Ovary (tissue), 9 donors: ENCODE results near the gene ABCA2. TPM values are rescaled to one million over a fixed set of nuclear protein-coding genes. Genes with fewer than 3 reads are reported as not detected.

Source experiments
- DNase-seq, 5 donors: peaks; one replicate each; pipeline ENCODE4 v3.0.0-alpha.2; 2019 to 2020
- H3K27ac ChIP-seq, 2 donors: fragments of 200-600 bp; one replicate each; pipeline versions ENCODE4 v1.5.1 to v1.8.0; 2019 to 2022
- H3K27me3 ChIP-seq: fragments of 200-600 bp; one replicate; pipeline ENCODE4 v1.8.0; 2022
- H3K36me3 ChIP-seq: fragments of 200-600 bp; sonication (generic); one replicate; pipeline ENCODE4 v1.5.1; 2019
- H3K4me1 ChIP-seq: one replicate; pipeline ENCODE4 v1.8.1; 2013; ENCODE audit warnings: mild to moderate bottlenecking, moderate library complexity; ENCODE audit not compliant: insufficient read depth
- H3K4me3 ChIP-seq: fragments of 200-600 bp; sonication (generic); one replicate; pipeline ENCODE4 v1.5.1; 2017
- H3K9me3 ChIP-seq, 2 donors: fragments of 200-600 bp in 1 of 2; sonication (generic) in 1 of 2; one replicate each; pipeline versions ENCODE4 v1.5.1 to v1.8.1; 2013 to 2019; ENCODE audit warnings: mild to moderate bottlenecking in 1 of 2, moderate library complexity in 1 of 2
- CTCF ChIP-seq, 3 donors: fragments of 450-650 bp in 2 of 3; fragments of 200-600 bp in 1 of 3; IDR thresholded peaks; one replicate each; pipeline versions ENCODE4 v1.5.1 to v1.8.0; 2016 to 2022; ENCODE audit warnings: antibody characterized with exemption in 3 of 3, mild to moderate bottlenecking in 1 of 3
- EP300 ChIP-seq: sonication (generic); formaldehyde crosslinking; IDR thresholded peaks from one replicate; pipeline ENCODE4 v1.6.1; 2017; ENCODE audit warnings: antibody characterized with exemption
- POLR2A ChIP-seq: fragments of 450-650 bp; IDR thresholded peaks from one replicate; pipeline ENCODE4 v1.6.1; 2017; ENCODE audit warnings: antibody characterized with exemption, mild to moderate bottlenecking, moderate library complexity
- WGBS, 3 donors: extraction: QIAGEN DNeasy Blood & Tissue Kit in 1 of 3; methylation state at CpG; one replicate each; pipeline versions ENCODE4 v1.1.5 to v1.1.7; 2013 to 2017; 5-methylcytosine and 5-hydroxymethylcytosine counted together
- intact Hi-C, 4 donors: fragments of 100-400 bp; cut with DNase I; formaldehyde crosslinking; loops; one replicate each; pipeline versions ENCODE4 v1.11.0 to v1.15.1; 2022 to 2023
- polyA plus RNA-seq, 2 donors: library from polyadenylated mRNA; stranded (reverse); fragments of 200-250 nt in 1 of 2; fragments of 350-450 nt in 1 of 2; fragmentation: Illumina TruSeq in 1 of 2; extraction: RNeasy Lipid Tissue Mini Kit (QIAGEN cat#74804) in 1 of 2; gene quantifications; one replicate each; pipeline ENCODE4 v1.2.3, GENCODE V29; 2013 to 2014
- total RNA-seq, 7 donors: library from RNA; depleted of rRNA in 2 of 7; stranded (reverse); fragments of >200 nt in 2 of 7; fragmentation: NEBNext Ultra II Directional in 3 of 7; extraction: Animal tissue kit (Norgen Biotek cat#: 25700) in 3 of 7; gene quantifications; one replicate each; pipeline versions ENCODE4 v1.1.0 to v1.2.4, GENCODE V29; 2016 to 2023
- donor health status: DM: no; HTN: no; CAD: no; lungs with moderate emphysema.
- donor health status: DM: no; HTN: no; CAD: no.
- donor health status: Bipolar disorder and iron deficiency.
- donor health status: DM: yes; HTN: yes; CAD: no.
- donor health status: DM: no; HTN: no; CAD: no.
- donor health status: DM: yes; HTN: yes; CAD: no.

The ABCA2 gene
- total and polyA plus RNA-seq, 9 donors = 2.0 to 26.9 (median 12.3) TPM

DNA sequence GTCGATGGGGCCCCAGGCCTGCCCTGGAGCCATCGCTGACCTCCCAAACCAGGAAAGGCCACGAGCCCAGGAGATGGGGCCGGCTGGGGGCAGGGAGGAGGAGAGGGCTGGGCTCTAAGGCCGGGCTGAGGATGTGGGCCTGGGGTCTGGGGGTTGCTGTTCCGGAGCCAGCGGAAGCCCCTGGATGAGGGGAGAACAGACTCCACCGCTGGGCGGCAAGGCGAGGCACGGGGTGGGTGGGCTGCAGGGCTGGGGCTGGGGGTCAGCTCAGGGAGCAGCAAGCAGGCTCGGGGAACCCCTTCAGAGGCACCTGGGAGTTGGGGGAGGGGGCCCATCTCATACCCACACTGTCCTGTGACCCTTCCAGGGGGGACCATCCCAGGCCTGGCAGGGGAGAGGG is 64.3 kb downstream of the ABCA2 start:
- WGBS, 3 donors = 78 to 92% (median 84%) methylated on average over 11 to 12 of the region's 12 CpGs
- Histone ChIP-seq H3K36me3 (no peaks in the 10 kb centered on the region), H3K27me3 (no peaks in the 10 kb centered on the region), H3K9me3 (no peaks in the 10 kb centered on the region), H3K4me3 (no peak overlapping the region), H3K4me1 (no peaks in the 10 kb centered on the region), H3K27ac (no peak overlapping the region)
- intact Hi-C loops = no loop called here
- TF ChIP-seq CTCF (IDR thresholded peaks at IDR 0.05) (no peak), POLR2A (no peak), EP300 (no peak)
- no peak for DNase-seq

- TF ChIP-seq CTCF (IDR thresholded peaks at IDR 0.05) = no peak
- TF ChIP-seq EP300 = no peak
- TF ChIP-seq POLR2A = no peak
- intact Hi-C loops = no loop called here
- Histone ChIP-seq H3K4me3 (no peak overlapping the region), H3K27ac (no peak overlapping the region), H3K27me3 (no peaks in the 10 kb centered on the region), H3K9me3 (no peaks in the 10 kb centered on the region), H3K4me1 (no peaks in the 10 kb centered on the region), H3K36me3 (no peaks in the 10 kb centered on the region)
- no peak for DNase-seq
- 85 to 88% (median 88%) methylated on average over 15 of the region's 15 CpGs for WGBS, 3 donors
These were observed 64.7 kb downstream of the ABCA2 start for GRCh38 chr9:136963341-136963740.

- intact Hi-C loops = no loop called here
- Histone ChIP-seq H3K27me3 (no peaks in the 10 kb centered on the region), H3K9me3 (no peaks in the 10 kb centered on the region), H3K4me1 (no peaks in the 10 kb centered on the region), H3K4me3 (no peak overlapping the region), H3K36me3 (no peaks in the 10 kb centered on the region), H3K27ac (no peak overlapping the region)
- DNase-seq = no peak
- TF ChIP-seq POLR2A (no peak), EP300 (no peak), CTCF (IDR thresholded peaks at IDR 0.05) (no peak)
- 80 to 82% (median 80%) methylated on average over 11 of the region's 11 CpGs for WGBS, 3 donors
These were observed 65.3 kb downstream of the ABCA2 start for GRCh38 chr9:136962701-136963248.

DNA sequence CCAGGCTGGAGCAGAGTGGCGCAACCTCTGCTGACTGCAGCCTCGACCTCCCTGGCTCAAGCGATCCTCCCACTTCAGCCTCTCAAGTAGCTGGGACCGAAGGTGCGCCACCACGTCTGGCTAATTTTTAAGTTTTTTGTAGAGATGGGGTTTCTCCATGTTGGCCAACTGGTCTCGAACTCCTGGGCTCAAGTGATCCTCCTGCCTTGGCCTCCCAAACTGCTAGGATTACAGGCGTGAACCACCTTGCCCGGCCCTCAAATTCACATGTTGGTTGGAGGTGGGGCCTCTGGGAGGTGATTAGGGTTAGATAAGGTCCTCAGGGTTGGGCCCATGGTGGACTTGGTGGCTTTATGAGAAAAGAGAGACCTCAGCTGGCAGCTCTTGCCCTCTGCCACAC is 65.9 kb downstream of the ABCA2 start:
- no peaks in the 10 kb centered on the region for H3K9me3 ChIP-seq
- WGBS, 3 donors = 96 to 98% (median 97%) methylated on average over 9 of the region's 9 CpGs
- no peaks in the 10 kb centered on the region for H3K36me3 ChIP-seq
- intact Hi-C loops = no loop called here
- TF ChIP-seq EP300 (no peak), CTCF (IDR thresholded peaks at IDR 0.05) (no peak), POLR2A (no peak)
- H3K27ac ChIP-seq = no peak overlapping the region
- H3K27me3 ChIP-seq = no peaks in the 10 kb centered on the region
- DNase-seq = no peak
- H3K4me1 ChIP-seq = no peaks in the 10 kb centered on the region
- H3K4me3 ChIP-seq = no peak overlapping the region
